Esophagus squamous epithelium (tissue), 4 donors: Measurements from ENCODE around the gene GABBR2.

Experiments used
- POLR2A ChIP-seq, 4 donors: fragments of 450-650 bp; IDR thresholded peaks; one replicate each; pipeline ENCODE4 v1.6.1; 2017; ENCODE audit warnings: antibody characterized with exemption in 4 of 4, mild to moderate bottlenecking in 4 of 4, moderate library complexity in 3 of 4
- TF ChIP-seq, protein P1 (sequence below), 6 experiments: fragments of 450-650 bp in 4 of 6; fragments of 200-600 bp in 2 of 6; sonication (generic) in 2 of 6; IDR thresholded peaks; one replicate each; pipeline ENCODE4 v1.5.1; 2016 to 2019; ENCODE audit warnings: antibody characterized with exemption in 6 of 6, mild to moderate bottlenecking in 4 of 6, moderate library complexity in 4 of 6

DNA sequence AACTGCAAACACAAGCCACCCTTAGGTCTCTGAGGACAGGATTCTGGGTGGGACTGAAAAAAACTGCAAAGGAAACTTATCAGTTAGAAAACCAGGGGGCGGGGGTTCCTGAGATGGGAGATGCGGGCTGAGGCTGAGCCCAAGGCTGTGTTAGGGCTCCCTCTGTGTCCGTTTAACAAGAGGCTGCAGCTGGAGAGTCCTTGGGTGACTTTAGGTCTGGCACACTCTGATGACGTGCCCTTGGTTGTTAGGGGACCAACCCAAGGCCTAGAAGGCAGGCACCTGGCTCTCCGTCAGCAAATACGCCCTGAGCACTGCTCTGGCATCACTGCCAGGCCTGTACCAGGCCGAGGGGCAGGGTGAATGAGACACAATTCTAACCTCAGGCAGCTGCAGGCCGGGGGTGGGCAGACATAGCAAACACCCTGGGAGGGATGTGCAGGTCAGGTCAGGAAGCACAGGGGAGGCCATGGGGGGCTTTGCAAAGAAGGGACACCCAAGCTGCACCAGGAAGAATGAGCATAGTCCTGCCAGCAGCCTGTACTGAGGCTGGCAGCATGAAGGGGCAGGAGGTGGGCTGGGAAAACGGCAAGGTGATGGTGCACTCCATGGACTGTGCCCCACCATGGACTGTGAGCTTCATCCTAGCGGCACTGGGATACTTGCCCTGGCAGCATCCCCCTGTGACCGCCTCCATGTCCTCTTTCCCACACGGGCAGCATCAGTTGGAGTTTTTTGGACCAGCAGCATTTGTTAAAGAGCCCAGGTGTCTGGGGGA lies 137.9 kb downstream of the GABBR2 start:
- TF ChIP-seq, protein P1, sequence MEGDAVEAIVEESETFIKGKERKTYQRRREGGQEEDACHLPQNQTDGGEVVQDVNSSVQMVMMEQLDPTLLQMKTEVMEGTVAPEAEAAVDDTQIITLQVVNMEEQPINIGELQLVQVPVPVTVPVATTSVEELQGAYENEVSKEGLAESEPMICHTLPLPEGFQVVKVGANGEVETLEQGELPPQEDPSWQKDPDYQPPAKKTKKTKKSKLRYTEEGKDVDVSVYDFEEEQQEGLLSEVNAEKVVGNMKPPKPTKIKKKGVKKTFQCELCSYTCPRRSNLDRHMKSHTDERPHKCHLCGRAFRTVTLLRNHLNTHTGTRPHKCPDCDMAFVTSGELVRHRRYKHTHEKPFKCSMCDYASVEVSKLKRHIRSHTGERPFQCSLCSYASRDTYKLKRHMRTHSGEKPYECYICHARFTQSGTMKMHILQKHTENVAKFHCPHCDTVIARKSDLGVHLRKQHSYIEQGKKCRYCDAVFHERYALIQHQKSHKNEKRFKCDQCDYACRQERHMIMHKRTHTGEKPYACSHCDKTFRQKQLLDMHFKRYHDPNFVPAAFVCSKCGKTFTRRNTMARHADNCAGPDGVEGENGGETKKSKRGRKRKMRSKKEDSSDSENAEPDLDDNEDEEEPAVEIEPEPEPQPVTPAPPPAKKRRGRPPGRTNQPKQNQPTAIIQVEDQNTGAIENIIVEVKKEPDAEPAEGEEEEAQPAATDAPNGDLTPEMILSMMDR (IDR thresholded peaks at IDR 0.05), result no peak
- no peak for TF ChIP-seq POLR2A (IDR thresholded peaks at IDR 0.05)
